Raji (cell line): ENCODE results near the gene STT3B.
A peak's percentile ranks its signal among the peaks of the same experiment; 100 is the strongest.

ENCODE experiments used
- POLR2A ChIP-seq: IDR thresholded peaks from 2 replicates; pipeline ENCODE4 v1.6.1; 2011; ENCODE audit warnings: low read depth, low read length, control low read depth; ENCODE audit not compliant: insufficient read depth

STT3B gene

DNA sequence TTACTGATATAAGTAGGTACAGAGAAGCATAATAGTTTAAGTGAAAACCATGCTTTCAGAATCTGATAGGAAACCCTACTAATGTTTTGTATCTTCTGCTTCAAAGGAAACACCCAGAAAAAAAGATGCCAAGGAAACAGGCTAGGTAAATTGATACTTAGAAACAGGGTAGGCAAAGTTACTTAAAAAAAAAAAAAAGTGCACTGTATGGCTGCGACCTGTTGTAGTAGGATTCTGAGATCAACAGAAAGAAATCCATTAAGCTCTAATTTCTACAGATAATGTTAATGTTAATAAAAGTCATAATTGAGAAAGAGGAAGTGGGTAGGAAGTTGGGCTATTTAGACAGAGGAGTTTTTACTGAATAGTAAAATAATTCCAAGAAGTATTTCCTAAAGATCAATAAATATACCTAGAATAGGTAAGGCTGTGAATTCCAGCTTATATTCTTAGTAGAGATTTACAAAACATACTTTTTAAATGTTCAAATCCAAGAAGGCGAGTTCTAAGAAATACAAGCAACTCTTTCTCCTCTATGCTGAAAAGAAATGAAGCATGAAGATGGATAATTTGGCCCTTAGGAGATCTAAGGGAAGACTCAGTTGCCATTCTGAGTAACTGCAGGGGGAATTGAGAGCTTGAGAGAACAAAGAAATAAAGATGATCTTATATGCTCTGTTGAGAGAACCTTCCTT lies 24.1 kb upstream of the STT3B start:
- TF ChIP-seq POLR2A = no peak

DNA sequence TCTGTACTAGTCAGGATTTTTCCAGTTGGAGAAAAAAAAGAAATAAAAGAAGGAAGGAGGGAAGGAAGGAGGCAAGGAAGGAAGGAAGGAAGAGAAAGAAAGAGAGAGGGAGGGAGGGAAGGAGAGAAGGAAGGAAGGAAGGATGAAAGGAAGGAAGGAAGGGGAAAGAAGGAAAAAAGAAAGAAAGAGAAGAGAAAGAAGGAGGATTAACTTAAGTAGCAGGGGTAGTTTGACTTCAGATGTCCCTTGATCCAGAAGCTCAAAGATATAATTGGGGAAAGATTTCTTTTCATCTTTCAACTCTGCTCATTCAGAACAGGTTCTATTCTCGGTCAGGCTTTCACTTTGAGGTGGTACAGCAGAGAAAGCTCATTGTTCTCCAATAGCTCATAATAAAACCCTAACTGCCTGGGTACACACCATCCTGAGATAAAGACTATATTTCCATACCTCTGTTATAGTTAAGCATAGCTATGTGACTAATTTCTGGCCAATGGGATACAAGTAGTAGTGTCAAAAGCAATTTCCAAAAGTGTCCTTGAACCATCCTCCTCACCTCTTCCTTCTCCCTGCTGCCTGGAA lies 23.5 kb upstream of the STT3B start:
- TF ChIP-seq POLR2A = no peak

- TF ChIP-seq POLR2A = no peak
These were observed 18.2 kb upstream of the STT3B start for GRCh38 chr3:31514570-31514969.

DNA sequence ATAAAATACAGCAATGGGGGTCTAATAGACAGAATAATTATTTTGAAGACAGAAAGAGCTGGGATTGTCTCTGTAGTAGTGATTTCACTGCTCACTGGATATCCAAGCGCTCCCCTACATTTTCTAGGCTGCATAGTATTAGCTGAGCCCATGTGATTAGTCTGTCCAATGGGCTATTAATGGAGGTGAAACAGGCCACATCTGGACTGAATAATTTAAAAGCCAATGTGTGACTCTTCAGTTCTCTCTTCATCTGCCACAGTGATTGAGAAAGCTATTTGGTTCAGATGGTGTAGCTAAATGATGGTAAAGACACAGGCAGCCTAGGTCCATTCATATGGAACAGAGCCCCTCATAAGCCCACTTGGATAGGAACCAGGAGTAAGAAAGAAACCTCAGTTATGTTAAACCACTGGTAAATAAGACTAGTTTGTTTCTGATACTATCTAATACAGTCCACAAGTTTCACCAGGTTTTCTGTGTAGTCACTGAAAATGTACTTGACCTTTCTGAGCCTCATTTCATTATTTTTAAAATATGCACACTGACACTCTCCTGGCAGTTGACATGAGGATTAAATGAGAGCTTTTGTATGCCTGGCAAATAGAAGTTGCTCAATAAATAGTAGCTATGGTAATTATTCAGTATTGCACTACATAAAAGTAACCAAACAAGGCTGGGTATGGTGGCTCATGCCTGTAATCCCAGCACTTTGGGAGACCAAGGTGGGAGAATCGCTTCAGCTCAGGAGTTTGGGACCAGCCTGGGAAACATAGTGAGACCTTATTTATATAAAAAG lies 17.0 kb upstream of the STT3B start:
- no peak for TF ChIP-seq POLR2A

GRCh38 chr3:31516757-31517156 lies 16.0 kb upstream of the STT3B start:
- TF ChIP-seq POLR2A = no peak

DNA sequence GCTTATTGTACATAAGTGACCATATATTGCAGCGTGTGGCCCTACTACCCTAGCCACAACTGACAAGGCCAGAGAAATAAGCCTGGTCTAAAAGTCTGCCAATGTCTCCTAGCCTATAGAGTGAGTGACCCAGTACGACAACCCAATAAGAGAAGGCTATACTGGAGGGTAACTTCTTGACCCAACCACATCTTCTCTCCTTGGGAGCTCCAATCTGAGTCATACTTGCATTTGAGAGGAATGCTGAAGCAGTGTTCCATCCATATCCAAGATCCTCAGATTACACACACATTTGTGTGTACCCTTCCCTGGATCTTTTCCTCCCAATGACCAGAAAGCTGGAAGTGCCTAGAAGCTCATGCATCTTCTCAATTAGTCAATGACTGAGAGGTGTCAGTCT lies 11.3 kb upstream of the STT3B start:
- TF ChIP-seq POLR2A = no peak

- no peak for TF ChIP-seq POLR2A
These were observed 10.6 kb upstream of the STT3B start for GRCh38 chr3:31522152-31522551.

GRCh38 chr3:31523543-31523942 lies 9.2 kb upstream of the STT3B start:
- no peak for TF ChIP-seq POLR2A

DNA sequence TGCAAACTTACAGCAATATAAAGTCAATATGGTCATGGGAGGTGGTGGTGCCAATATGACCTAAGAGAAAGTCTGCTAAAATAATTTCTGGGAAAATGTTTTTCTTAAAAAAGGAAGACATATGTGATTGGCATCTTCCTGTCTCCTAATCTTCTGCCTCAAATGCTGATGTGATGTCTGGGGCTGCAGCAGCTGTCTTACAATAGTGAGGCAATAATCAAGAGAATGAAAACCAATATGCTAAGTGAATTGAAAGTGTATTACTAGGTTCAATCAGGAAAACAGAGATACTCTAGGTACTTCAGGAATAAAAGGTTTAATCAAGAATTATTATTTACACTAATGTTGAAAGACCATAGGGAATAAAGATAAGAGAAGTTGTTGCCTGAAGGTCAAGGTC lies 7.2 kb upstream of the STT3B start:
- no peak for TF ChIP-seq POLR2A

- no peak for TF ChIP-seq POLR2A
These were observed 3.3 kb upstream of the STT3B start for GRCh38 chr3:31529421-31529820.

GRCh38 chr3:31530039-31530959 lies 2.4 kb upstream of the STT3B start:
- no peak for TF ChIP-seq POLR2A

DNA sequence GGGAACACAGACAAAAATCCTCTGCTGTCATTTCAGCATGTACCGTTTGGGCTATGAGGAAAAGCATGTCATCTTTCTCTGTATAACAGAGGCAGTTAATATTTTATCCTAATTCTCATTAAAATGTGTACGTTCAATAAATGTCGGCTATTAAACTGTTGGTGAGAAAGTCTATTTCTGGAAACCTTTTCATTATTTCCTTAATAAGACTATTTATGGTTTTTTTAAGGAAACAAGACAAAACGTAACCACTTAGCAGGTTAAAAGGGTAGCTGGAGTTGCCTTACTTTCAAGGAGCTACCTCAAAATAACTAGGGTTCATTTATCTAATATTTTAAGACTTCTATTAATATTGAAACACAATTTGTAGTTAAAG lies 1.8 kb upstream of the STT3B start:
- TF ChIP-seq POLR2A = no peak

- no peak for TF ChIP-seq POLR2A
These were observed 1.2 kb upstream of the STT3B start for GRCh38 chr3:31531452-31531991.

DNA sequence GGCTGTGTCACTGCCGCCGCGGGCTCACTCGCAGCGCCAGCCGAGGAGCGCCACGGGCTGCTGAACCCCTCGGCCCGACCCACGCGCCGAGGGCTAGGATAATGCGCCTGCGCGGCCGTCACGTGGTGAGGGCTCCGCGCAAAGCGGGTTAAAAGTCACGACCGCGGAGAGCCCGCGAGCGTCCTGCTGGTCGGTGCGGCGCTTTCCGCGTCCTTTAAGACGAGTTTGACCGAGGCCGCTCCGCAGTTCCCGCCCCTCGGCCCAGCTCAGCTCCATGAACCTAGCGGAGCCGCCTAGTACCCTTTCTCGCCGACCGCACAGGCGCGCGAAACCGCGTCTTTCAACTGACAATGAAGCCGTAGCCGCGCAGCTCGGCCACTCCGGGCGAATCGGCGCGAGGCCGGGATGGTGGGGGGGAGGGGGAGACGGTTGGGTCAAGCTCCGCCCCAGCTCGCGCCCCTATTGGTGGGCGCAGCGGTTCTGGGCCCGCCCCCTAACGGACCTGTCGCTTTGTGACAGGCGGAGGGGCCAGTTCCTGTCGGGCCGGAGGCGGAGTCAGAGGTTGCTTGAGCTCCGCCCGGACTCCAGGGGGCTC lies 636 bp upstream of the STT3B start:
- TF ChIP-seq POLR2A = peak; percentile 90
